Limb (tissue), 2 donors: Measurements from ENCODE around the gene SCLT1.
"Not testable (repeated sequence)": the region's sequence is repeated elsewhere in the genome, so short reads cannot be mapped to it uniquely, and the experiment has no call there.

ENCODE experiments used
- DNase-seq, 2 donors: peaks; one replicate each; pipeline ENCODE4 v3.0.0-alpha.2; 2016; ENCODE audit errors: extremely low spot score in 2 of 2

The SCLT1 gene

DNA sequence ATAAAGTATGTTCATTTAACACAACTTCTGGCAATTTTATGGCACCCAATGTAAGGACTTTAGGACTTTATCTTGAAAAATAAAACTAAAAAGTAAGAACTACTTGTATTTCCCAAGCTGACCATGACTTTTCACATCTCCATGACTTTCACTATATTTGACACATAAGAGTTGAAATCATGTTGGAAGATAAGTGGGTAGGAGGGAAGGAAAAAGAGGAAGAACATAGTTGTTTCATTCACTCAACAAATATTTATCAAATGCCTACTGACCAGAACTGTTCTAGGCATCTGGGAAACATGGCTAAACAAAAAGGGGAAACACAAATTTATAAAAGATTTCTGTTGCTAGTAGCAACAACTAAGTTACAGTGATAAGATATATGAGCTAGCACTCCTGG is 16.0 kb downstream of the SCLT1 start:
- no peak for DNase-seq

DNA sequence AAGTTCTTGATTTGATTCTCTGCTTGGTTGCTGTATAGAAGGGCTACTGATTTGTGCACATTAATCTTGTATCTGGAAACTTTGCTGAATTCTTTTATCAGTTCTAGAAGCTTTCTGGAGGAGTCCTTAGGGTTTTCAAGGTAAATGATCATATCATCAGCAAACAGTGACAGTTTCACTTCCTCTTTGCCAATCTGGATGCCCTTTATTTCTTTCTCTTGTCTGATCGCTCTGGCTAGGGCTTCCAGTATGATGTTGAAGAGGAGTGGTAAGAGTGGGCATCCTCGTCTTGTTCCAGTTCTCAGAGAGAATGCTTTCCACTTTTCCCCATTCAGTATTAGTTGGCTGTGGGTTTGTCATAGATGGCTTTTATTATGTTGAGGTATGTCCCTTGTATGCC is 23.8 kb downstream of the SCLT1 start:
- not testable (repeated sequence) for DNase-seq

DNA sequence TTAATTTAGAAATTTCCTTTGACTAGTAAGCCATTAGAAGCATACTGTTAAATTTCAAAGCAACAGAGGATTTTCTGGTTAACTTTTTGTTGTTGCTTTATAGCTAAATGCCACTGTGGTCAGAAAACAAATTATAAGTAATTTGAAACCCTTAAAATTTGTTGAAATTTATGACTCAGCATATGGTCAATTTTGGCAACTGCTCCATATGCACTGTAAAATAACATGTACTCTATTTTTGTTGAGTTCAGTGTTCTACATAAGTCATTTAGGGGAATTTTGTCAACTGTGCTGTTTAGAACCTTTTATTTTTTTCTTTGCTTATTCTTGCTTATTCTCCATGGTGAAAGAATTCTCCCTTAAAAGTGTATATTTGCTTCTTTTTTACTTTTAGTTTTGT is 28.6 kb downstream of the SCLT1 start:
- no peak for DNase-seq

DNA sequence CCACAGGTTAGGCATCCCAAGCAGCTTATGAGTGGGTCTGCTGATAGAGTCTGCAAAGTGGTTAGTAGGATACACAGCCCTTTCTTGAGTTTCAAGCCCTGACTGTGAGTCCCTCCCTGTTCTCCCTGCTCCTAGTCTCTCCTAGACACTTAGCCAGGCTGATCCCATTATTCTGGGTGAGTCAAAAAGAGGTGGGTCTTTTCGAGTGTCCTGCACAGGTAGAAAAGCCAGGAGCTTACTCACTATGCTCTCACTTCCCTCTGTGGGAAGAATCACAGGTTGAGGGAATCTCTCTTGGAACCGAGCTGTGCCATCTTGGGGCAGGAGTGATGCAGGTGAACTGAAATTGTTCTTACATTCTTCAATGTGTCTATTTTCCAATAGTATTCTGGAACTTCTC is 29.7 kb downstream of the SCLT1 start:
- no peak for DNase-seq

DNA sequence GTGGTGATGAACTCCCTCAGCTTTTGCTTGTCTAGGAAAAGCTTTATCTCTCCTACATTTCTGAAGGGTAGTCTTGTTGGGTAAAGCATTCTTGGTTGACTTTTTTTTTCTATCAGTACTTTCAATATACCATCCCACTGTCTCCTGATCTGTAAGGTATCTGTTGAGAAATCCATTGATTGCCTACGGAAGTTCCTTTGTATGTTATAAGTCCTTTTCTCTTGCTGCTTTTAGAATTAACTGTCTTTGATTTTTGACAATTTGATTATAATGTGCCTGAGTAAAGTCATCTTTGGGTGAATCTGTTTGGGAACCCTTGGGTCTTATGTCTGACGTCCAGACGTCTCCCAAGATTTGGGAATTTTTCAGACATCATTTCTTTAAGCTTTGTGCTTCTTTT is 30.8 kb downstream of the SCLT1 start:
- no peak for DNase-seq

DNA sequence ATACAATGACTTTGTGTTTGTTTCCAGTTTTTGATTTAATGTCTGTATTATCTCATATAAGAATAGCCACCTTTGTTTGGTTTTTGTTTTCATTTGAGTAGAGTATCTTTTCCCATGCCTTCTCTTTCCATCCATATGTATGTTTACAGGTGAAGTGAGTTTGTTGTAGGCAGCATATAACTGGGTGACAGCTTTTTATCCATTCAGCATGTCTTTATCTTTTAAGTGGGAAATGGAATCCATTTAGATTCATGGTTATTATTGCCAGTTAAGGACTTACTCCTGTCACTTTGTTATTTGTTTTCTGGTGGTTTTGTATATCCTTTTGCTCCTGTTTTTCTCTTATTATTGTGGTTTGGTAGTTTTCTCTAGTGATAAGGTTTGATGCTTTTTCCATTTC is 34.3 kb downstream of the SCLT1 start:
- no peak for DNase-seq

DNA sequence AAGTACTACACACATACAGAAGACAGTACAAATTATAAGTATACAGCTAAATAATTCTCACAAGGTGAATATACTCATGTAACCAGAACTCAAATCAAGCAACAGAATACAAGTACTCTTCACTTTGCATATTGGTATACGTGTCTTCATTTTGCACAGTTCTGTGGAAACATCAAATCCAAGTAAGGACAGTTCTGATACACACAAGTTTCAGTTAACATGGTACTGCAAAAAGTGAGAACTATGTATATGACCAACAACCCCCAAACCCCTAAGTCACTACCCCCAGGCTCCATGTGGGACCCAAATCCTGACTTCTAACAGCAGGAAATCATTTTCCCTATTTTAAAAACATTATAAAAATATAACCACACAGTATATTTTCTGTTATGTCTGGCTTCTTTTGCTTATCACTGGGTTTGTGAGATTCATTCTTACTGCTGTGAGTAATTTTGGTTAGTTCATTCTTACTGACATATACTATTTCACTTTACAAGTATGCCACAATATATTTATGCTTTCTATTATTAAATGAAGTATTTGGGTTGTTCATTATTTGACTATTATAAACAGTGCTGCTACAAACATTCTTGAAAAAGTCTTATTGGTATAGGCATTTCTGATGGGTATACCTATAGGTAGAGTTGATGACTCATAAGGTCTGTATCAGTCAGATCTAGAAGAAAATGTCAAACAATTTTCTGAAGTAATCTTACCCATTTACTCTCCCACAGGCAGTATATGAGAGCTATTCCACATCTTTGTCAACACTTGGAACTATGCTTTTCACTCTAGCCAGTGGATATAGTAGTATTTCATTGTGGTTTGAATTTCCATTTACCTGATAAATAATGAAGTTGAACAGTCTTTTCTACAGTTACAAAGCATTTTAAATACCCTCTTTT is 47.0 kb downstream of the SCLT1 start:
- no peak for DNase-seq

DNA sequence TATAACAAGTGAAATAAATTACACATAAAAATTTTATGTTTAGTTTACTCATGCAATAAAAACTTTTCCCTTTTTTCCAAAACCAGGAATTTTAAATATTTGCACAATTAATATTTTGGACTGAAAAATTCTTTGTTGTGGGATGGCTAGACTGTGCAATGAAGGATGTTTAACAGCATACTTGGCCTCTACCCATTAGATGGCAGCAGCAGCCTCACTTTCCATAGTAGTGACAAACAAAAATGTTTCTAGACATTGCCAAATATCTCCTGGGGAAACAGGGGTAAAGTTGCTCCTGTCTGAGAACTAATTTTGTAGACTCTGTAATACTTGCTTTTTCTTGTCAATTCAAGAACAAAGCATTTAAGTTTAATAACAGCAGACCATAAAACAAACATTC is 49.8 kb downstream of the SCLT1 start:
- DNase-seq, result no peak

DNA sequence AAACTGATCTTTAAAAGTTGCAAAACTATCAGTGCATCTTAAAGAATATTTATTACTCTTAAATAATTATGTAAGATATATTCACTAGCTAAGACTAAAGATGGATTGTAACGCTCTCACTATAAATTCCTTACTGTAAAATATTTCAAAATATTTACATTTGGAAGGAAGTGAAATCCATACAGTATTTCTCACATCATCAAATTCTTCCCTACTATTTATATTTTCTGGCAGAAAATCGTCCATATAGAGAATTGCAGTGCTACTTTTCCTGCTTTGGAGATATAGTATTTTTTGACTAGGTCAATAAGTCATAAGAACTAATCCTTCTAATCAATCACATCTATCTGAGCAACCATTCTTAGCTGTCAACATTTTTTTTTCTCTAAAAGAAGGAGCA is 52.9 kb downstream of the SCLT1 start:
- DNase-seq, result no peak

DNA sequence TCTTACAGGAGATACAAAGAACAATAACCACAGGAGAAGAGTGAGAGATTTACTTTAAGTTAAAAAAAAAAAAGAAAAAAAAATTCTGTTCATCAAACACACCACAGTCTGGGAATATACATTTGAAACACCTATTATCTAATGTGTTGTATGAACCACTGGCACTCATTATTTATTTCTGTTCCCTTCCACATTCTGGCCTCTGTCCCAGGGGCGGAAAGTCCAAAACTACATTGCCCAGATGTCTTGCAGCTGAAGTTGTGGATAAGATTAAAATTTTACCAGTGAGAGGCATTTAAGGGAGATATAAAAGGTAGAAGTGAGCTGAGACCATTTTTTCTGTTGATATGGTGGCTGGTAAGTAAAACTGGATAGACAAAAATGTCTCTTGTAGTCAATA is 56.2 kb downstream of the SCLT1 start:
- DNase-seq, result no peak

DNA sequence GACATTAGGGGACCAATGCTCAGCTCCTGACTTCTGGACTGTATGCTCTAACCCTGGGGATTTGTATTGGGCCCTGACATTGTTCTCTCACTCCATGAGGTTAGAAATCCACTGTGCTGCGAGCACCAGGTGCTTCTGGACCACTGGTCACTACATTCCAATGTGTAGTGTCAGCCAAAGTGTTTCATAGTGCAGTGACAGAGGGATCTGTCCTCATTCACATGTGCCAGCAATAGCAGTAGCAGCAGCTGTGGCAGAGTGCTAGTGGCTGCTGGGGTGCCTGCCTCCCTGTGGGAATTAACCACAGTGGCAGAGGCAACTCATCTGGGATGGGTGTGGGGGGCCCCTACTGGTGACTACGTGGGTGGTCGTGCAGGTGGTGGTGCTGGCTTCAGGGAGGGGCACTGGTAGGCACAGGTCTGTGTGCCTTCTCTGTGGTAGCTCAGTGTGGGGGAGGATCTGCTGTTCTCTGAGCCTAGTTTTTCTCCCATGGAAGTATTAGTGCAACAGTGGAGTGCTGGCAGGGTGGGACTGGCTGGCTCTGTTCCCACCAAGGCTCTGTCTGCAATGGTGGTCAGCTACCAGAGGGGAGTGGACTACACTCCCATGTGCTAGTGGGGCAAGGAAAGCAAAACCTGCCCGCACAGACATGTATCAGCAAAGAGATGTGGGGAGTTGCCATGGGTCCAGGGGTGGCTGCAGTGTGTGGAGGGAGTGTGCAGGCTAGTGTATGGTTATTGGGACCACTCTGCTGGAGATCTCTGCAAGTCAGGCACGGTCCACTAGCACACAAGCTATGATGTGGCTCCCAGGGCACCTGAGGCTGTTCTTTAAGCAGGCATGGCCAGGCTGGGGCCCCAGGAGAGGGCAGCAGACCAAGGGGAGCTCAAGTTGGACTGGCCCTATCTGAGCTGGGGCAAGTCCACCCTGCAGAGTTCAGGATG is 78.5 kb downstream of the SCLT1 start:
- DNase-seq, result no peak

DNA sequence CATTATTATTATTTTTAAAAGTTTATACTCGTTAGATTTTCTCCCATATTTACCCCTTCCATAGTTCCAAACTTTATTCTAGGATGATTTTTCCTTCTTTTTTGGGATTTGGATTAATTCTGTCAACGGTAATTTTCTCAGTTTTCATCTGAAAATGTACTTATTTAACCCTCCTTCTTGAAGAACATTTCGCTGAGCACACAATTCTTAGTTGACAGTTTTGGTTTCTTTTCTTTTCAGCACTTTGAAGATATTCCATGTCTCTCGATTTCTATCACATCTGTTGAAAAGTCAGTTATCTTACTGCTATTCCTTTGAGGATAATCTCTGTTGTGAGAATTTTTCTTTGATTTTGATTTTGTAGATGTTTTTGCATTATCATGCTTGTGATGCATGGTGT is 85.2 kb downstream of the SCLT1 start:
- DNase-seq, result no peak

DNA sequence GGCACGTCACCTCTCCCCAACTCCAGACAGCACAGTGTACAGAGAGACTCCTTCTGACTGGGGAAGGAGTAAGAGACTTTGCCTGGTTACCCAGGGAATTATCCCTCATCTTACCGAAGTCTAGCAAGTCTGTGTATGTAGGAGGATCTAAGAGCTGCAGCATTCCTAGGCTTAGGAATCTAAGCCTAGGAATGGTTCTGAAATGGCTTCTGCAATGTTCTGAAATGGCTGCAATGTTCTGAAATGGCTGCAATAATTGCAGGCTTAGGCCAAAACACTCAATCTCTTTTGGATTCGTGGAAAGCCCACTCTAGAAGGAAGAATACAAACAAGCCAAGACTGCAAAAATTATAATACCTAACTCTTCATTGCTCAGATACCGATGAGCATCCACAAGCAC is 106.4 kb downstream of the SCLT1 start:
- DNase-seq, result no peak

DNA sequence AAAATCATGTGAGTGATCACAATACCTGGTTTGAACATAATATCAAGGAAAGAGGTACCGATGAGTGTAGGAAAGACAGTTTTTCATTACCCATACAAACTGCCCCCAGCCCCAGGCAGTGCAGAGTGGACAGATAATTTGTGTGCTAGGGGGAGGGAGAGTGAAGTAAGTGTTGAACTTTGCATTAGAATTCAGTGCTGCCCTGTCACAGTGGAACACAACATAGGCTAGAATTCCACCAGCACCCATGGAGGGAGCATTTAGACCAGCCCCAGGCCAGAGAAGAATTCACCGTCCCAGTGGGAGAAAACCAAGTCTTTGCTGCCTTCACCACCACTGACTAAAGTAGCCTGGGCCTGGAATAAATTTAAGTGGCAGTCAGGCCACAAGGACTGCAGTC is 107.3 kb downstream of the SCLT1 start:
- no peak for DNase-seq

DNA sequence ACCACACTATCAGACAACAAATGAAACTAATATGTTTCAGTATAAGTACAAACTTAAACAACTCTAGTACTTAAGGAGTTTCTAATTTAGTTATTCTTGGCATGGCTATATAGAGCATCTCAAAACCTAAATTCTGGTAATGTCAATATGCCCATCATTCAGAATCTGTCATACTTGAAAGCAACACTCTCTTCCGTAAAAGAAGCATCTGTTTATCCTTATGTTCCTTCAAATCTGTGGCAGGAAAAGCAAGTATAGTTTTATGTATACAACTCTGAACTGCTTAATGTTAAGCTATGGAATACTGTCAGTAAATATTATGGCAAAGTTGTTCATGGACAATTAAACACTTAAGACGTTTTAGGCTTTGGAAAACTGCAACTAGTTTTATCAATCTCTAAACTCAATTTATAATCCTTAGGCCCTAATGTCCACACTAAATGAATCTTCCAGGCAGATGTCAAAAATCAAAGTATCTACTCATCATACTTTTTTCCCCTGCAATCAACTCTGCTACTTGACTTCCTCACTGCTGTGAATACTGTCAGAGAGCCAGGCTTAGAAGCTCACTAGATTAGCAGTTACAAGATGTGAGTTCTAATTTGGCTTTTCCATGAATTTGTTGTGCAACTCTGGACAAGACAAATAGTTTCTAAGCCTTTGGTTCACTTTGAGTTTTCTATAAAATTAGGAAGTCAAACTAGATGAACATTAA is 109.4 kb downstream of the SCLT1 start:
- DNase-seq, result no peak

DNA sequence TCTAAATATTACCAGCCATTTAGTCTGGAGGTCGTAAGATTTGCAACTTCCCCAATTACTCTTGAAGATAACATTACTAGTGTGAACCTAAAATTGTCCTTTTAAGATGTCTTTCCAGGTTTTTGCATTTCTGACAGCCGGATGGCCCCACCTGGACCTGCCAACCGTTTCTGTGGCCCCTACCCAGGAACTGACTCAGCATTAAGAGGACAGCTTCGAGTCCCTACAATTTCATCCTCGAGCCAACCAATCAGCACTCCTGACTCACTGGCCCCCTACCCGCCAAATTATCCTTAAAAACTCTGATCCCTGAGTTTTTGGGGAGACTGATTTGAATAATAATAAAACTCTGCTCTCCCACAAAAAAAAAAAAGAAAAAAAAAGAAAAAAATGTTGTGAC is 112.0 kb downstream of the SCLT1 start:
- no peak for DNase-seq

DNA sequence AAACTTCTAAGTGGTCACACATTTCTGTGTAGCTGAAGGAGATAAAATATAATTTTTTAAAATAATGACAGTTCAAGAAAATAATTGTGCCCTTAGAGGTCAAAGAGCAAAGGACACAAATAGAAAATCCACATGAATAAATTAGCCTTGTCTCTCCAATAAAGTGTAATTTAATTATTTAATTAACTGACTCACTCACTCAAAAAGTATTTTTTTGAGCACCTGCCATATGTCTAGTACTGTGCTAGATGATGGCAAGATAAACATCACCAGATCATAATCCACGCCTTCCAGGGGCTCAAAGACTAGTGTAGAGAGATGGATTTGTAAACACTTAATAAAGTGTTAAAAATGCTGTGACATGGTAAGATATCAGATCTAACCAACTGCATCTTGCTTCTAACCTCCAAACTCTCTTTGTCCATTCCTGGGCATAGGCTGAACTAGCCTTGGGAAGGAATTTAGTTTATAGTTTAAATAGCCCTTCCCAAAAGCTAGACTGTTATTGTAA is 112.5 kb downstream of the SCLT1 start:
- DNase-seq, result no peak

DNA sequence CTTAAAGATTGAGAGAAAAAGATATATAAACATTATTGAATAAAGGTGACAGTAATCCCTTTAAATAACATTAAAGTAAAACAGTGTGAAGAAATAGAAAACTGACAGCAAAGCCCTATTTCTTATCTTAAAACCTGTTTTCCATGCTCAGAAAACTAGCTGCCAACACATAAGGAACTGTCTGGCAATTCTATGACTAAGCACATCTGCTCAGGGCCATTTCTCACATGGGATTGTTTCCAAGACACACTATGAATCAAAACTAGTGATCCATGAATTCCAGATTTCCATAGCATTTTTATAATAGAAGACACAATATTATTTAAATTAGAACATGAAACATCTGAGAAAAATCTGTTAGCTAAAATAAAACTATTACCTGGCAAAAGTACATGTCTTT is 113.4 kb downstream of the SCLT1 start:
- no peak for DNase-seq

DNA sequence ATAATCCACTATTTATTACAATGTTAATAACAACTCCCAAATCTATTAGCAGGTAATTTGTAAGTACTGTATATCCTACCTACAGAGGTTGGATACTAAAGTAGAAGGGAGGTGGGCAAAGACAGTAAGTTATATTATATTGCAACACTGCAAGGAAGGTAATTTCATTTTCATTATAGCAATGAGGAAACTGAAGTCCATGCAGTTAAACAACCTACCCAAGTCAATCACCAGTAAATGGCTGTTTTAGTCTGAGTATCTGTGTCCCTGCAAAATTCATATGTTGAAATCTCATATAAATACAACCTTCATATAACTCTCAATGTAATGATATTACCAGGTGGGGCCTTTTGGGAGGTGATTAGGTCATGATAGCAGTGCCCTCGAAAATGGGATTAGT is 114.4 kb downstream of the SCLT1 start:
- DNase-seq, result no peak

DNA sequence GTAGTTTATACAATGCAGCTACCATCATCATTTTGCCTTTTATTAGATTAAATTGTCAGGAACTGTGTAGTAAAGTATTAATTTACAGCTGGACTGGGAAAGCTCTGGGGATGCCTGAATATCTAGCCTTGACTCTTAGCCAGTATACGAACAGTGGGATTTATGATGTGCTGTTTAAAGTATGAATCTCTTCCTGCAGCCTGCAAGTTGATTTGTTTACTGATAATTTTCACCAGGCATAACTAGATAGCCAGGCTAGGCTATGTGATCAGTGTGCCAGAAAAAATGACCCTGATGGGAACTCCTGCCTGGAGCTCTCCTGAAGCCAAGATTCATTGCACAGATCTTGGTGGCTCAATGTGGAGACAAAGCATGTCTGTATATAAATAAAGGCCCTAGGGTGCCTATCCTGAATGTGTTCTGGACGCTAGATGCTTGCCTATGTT is 119.2 kb downstream of the SCLT1 start:
- DNase-seq, result peak; percentile 27 to 44

DNA sequence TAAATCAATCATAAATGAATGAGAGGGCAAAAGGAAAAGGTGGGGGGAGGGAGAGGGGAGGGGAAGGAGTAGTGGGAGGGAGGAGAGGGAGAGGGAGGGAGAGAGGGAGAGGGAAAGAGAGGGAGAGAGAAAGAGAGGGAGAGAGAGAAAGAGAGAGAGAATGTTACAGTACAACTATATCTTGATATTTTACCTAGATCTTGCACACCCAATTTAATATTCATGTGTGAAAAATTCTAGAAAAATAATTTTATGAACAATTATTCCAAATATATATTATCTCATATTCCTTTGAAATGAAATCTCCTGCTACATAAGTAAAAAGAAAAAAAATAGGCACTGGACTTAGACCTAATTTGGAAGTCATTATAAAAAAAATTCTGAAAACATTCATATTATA is 120.0 kb downstream of the SCLT1 start:
- DNase-seq, result no peak

DNA sequence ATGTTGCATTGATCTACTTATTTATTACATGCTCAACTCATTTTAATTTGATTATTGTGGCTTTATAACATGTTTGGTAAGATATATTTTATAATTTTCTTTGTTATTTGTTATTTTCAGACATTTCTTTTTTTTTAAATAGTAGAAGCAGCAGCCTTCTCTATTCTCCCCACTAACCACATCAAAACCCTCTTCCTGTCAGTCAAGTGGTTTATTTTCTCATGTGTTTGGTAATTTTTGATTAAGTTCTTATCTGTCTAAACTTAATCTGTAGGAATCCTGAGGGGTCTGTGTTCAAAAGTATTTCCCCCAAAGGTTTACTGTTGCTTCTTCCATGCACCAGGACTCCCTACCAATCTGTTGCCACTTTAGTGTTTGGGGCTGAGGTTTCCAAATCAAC is 131.9 kb downstream of the SCLT1 start:
- DNase-seq, result no peak
